Activated T-cell treated with anti-CD3 and anti-CD28 coated beads, Interleukin-2, amount 50 U/mL, for 72 hours (primary cell): Measurements from ENCODE around the gene DPPA4. TPM values are rescaled to one million over a fixed set of nuclear protein-coding genes. Genes with fewer than 3 reads are reported as not detected.

ENCODE experiments used
- ATAC-seq, 2 donors: fragments of 150-1000 bp; cut with Tn5 transposase; replicated peaks in 1 of 2; 2 replicates each; pipeline ENCODE4 v1.10.0; 2021; ENCODE audit warnings: moderate library complexity in 2 of 2, mild to moderate bottlenecking in 1 of 2
- DNase-seq, 2 donors: peaks; one replicate each; pipeline ENCODE4 v3.0.0; 2021 to 2022; ENCODE audit warnings: mixed read lengths in 1 of 2
- H3K27ac Mint-ChIP-seq: one replicate; pipeline ENCODE4 v1.8.0; 2022; ENCODE audit warnings: mild to moderate bottlenecking, moderate library complexity, mixed read lengths
- H3K27me3 Mint-ChIP-seq: one replicate; pipeline ENCODE4 v1.8.0; 2022; ENCODE audit warnings: low read depth, mixed read lengths
- H3K36me3 Mint-ChIP-seq, 2 donors: one replicate each; pipeline ENCODE4 v1.8.0; 2022; ENCODE audit warnings: mixed read lengths in 2 of 2, mild to moderate bottlenecking in 1 of 2; ENCODE audit not compliant: insufficient read depth in 2 of 2
- H3K4me1 Mint-ChIP-seq: one replicate; pipeline ENCODE4 v1.8.0; 2022; ENCODE audit warnings: low read depth, mixed read lengths
- H3K4me3 Mint-ChIP-seq, 2 donors: one replicate each; pipeline ENCODE4 v1.8.0; 2022; ENCODE audit warnings: mild to moderate bottlenecking in 2 of 2, mixed read lengths in 2 of 2, moderate library complexity in 2 of 2
- H3K9me3 Mint-ChIP-seq, 2 donors: one replicate each; pipeline ENCODE4 v1.8.0; 2022; ENCODE audit warnings: mixed read lengths in 2 of 2
- total RNA-seq, 2 donors: library from RNA; stranded (reverse); gene quantifications; one replicate each; pipeline ENCODE4 v1.2.3, GENCODE V29; 2022

Gene DPPA4
- total RNA-seq, 2 donors from 2014 or later: 0.37 to 0.86 TPM

DNA sequence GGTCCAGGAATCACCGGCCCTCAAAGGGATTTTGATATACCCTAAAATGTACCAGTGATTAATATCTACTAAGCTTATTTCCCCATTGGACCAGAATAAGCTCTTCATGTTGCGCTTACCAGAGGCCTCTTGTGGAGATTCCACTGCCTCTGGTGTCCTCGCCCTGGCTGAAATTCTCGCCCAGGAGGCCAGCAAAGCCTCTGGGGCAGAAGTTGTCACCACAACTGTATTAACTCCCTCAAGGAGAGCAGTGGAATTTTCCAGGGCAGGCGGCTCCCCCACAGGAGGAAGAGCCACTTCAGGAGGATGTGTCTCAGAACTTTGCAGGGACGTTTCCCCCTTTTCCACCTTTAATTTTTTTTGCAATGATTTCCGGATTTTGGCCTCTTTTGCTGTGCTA, 6.9 kb downstream of the DPPA4 start:
- H3K36me3 Mint-ChIP-seq: no peaks in the 10 kb centered on the region
- H3K4me3 Mint-ChIP-seq: no peak overlapping the region
- peaks cover 13% of the 10 kb centered on the region for H3K27me3 Mint-ChIP-seq
- DNase-seq (no peak), ATAC-seq (no peak)
- no peaks in the 10 kb centered on the region for H3K4me1 Mint-ChIP-seq
- H3K27ac Mint-ChIP-seq: no peak overlapping the region
- H3K9me3 Mint-ChIP-seq: no peaks in the 10 kb centered on the region

DNA sequence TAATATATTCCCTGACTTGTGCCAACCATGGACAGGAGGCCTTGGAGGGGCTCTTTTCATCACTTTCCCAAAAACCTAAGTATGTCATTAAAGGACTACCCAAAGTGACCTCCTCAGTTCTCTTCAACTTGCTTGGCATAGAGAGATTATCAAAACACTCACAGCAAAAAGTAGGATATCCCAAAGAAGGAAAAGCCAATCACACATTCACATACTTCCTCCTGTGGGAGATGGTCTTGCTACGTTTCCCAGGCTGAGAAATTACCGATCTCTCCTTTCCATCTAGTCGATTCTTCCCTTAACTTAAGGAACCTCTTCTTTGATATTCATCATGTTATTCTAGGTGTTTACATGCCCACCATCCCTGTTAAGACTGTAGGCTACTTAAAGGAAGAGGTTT, 9.1 kb downstream of the DPPA4 start:
- Mint-ChIP-seq H3K9me3 (no peaks in the 10 kb centered on the region), H3K4me3 (no peak overlapping the region), H3K27ac (no peak overlapping the region), H3K36me3 (no peaks in the 10 kb centered on the region), H3K4me1 (no peaks in the 10 kb centered on the region), H3K27me3 (no peaks in the 10 kb centered on the region)
- ATAC-seq: no peak
- no peak for DNase-seq

DNA sequence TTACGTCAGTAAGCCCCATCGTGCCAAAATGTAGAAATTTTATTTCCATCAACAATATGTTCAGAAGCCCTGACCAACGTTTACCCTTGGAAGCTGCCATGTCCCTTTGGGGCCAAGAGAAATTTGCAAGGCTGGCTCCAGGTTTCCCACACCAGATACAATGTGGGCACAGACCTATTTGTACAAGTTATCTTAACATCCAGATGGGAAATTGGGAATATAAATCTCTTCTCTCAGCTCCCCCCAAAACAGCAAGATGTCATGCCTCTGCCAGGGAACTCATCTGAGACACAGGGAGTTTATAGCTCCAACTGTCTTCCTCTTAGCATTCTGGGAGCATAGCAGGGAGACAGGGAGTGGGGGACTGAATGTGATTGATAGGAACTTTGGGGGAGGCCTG, 11.7 kb downstream of the DPPA4 start:
- no peak overlapping the region for H3K4me3 Mint-ChIP-seq
- H3K27ac Mint-ChIP-seq: no peak overlapping the region
- DNase-seq (no peak), ATAC-seq (no peak)
- no peaks in the 10 kb centered on the region for H3K36me3 Mint-ChIP-seq
- no peaks in the 10 kb centered on the region for H3K27me3 Mint-ChIP-seq
- H3K4me1 Mint-ChIP-seq: no peaks in the 10 kb centered on the region
- H3K9me3 Mint-ChIP-seq: no peaks in the 10 kb centered on the region

DNA sequence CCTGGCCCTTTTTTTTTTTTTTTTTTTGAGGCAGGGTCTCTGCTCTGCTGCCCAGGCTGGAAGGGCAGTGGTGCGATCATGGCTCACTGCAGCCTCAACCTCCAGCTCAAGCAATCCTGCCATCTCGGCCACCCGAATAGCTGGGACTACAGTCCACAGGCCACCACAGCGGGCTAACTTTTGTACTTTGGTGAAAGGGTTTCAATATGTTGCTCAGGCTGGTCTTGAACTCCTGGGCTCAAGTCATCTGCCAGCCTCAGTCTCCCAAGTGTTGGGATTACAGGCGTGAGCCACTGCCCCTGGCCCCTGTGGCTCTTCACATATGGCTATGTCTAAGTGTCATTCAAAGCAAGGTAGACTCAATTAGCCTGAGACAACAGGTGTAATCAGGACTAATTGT, 12.2 kb downstream of the DPPA4 start:
- H3K9me3 Mint-ChIP-seq: no peaks in the 10 kb centered on the region
- no peak overlapping the region for H3K4me3 Mint-ChIP-seq
- ATAC-seq (no peak), DNase-seq (no peak)
- H3K4me1 Mint-ChIP-seq: no peaks in the 10 kb centered on the region
- no peak overlapping the region for H3K27ac Mint-ChIP-seq
- no peaks in the 10 kb centered on the region for H3K27me3 Mint-ChIP-seq
- H3K36me3 Mint-ChIP-seq: no peaks in the 10 kb centered on the region

DNA sequence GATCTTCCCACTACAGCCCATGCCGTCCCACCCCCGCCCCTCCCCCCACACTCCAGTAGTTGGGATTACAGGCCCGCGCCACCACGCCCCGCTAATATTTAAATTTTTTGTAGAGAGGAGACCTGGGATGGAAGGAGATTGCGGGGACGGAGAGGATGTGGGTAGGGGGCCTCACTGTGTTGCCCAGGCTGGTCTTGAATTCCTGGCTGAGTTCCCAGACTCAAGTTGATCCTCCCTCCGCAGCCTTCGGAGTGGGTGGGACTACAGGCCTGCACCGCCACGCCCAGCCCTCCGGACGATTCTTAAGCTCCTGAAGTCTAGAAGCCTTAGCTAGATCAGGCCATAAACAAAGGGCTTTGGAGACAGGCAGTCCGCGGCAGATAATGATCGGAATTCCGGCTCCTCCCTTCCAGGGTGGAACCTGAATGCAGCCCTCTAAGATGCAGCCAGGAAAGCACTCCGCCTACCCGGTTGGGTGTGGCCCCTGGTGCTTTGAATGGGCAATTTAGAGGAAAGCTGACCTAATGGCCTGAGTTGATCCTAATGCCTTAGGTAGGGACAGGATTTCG, 21.1 kb downstream of the DPPA4 start, which contains the start of gene DPPA2:
DPPA2 (minus strand) TSS at position 356 of the 569 bp plus-strand sequence. CDS start 1,975 bp downstream, outside the sequence.
- H3K9me3 Mint-ChIP-seq: peaks cover 0 to under 1% of the 10 kb centered on the region in 2 donors
- H3K4me3 Mint-ChIP-seq: no peak within 1 kb of the TSS
- no peaks in the 10 kb centered on the region for H3K27me3 Mint-ChIP-seq
- H3K36me3 Mint-ChIP-seq: no peaks in the 10 kb centered on the region
- ATAC-seq (no peak), DNase-seq (no peak)
- H3K4me1 Mint-ChIP-seq: no peaks in the 10 kb centered on the region
- H3K27ac Mint-ChIP-seq: no peak within 1 kb of the TSS

DNA sequence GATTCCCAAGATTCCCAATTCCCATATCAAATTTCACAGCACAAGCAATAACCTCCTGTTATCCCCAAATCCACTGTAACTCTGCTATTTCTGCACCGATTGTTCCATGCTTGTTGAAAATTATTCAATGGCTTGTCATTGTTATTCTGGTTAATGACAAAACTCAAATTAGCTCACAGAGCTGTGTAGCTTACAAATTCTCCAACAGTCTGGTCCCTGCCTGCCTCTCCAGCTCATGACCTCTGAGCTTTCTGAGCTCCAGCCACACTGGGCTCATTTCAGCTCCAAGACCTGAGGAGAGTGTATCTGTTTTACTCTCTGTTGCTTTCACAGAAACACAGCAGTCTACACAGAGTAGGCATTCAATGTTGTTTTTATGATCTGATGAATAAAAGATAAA, 24.3 kb downstream of the DPPA4 start:
- no peaks in the 10 kb centered on the region for H3K36me3 Mint-ChIP-seq
- no peaks in the 10 kb centered on the region for H3K27me3 Mint-ChIP-seq
- H3K27ac Mint-ChIP-seq: no peak overlapping the region
- DNase-seq (no peak), ATAC-seq (no peak)
- no peak overlapping the region for H3K4me3 Mint-ChIP-seq
- no peaks in the 10 kb centered on the region for H3K4me1 Mint-ChIP-seq
- H3K9me3 Mint-ChIP-seq: peaks cover 0 to 2% of the 10 kb centered on the region in 2 donors

DNA sequence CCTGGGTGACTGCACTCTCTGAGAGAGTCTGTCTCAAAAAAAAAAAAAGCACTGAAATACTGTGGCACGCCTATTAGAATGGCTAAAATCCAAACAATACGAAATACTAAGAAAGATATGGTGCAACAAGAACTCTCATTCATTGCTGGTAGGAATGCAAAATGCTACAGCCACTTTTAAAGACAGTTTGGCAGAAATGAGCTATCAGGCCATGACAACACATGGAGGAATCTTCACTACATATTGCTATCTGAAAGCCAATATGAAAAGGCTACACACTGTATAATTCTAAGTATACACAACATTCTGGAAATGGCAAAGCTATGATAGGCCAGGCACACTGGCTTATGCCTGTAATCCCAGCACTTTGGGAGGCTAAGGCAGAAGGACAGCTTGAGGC, 39.9 kb downstream of the DPPA4 start:
- no peaks in the 10 kb centered on the region for H3K9me3 Mint-ChIP-seq
- H3K27me3 Mint-ChIP-seq: no peaks in the 10 kb centered on the region
- no peaks in the 10 kb centered on the region for H3K36me3 Mint-ChIP-seq
- ATAC-seq (no peak), DNase-seq (no peak)
- no peak overlapping the region for H3K4me3 Mint-ChIP-seq
- no peaks in the 10 kb centered on the region for H3K4me1 Mint-ChIP-seq
- no peak overlapping the region for H3K27ac Mint-ChIP-seq

DNA sequence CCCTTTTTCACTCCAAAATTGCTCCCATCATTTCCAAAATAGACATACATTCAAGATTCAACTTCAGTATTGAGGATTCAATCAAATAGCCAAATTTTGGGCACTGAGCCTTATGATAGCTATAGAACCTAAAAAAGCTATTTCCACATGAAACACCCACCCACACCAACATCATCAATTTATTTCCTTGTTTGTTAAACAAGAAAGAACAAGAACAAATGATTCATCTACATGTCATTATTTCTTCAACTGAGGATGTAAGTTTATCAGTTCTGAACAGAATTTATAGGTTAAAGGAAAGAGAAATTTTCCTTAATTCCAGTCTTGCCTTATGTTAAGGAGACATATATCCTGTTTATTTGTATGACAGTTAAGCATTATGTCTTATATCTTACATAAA, 53.3 kb downstream of the DPPA4 start:
- no peak for DNase-seq
- H3K4me1 Mint-ChIP-seq: no peaks in the 10 kb centered on the region
- H3K27me3 Mint-ChIP-seq: no peaks in the 10 kb centered on the region

DNA sequence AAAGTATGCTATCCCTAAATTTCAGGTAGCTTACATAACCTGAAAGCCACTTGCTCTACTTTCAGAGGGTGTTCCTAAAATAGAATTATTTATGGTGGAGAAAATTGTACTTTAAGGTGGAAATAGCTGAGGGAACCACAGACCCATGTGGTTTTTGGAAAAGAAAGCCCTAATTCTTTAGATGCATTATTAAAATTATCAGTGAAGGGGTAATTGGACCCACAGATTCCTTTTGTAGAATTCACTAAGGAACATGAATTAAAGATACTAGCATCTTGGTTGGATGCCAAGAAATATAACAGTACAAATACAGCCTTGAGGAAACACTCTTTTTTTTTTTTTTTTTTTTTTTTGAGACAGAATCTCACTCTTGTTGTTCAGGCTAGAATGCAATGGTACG, 58.8 kb downstream of the DPPA4 start:
- ATAC-seq: no peak
- Mint-ChIP-seq H3K9me3 (no peaks in the 10 kb centered on the region), H3K4me3 (no peak overlapping the region)

More for the DNA sequence above, 53.3 kb downstream of the DPPA4 start:
- Mint-ChIP-seq H3K4me3 (no peak overlapping the region), H3K36me3 (no peaks in the 10 kb centered on the region), H3K9me3 (no peaks in the 10 kb centered on the region), H3K27ac (no peak overlapping the region)
- no peak for ATAC-seq

DNA sequence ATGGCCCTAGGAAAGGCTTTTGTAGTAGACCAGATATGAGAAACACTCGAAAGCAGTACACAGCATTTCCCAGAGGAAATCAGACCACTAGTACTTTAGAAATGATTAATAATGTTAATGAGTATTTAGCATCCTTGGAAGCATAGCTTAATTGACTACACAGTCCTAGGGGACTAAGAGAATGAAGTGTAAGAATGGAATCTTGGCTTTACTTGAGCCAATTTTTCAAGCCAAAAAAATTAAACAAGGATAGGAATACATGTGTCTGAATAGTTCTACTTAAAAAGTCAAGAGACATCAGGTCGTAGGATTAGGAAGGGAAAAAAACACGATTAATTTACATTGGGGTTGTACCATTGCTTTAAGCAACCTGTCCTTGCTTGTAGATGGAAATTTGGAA, 59.2 kb downstream of the DPPA4 start:
- H3K4me3 Mint-ChIP-seq: no peak overlapping the region
- no peaks in the 10 kb centered on the region for H3K36me3 Mint-ChIP-seq
- no peaks in the 10 kb centered on the region for H3K9me3 Mint-ChIP-seq
- H3K4me1 Mint-ChIP-seq: no peaks in the 10 kb centered on the region
- ATAC-seq (no peak), DNase-seq (no peak)
- no peak overlapping the region for H3K27ac Mint-ChIP-seq
- H3K27me3 Mint-ChIP-seq: no peaks in the 10 kb centered on the region

More for the DNA sequence above, 58.8 kb downstream of the DPPA4 start:
- no peaks in the 10 kb centered on the region for H3K4me1 Mint-ChIP-seq
- no peaks in the 10 kb centered on the region for H3K36me3 Mint-ChIP-seq
- no peaks in the 10 kb centered on the region for H3K27me3 Mint-ChIP-seq
- DNase-seq: no peak
- H3K27ac Mint-ChIP-seq: no peak overlapping the region

Other genes starting within 250 kb of the DPPA4 start
- not detected for gene MORC1, start 219.4 kb downstream of the DPPA4 start, total RNA-seq
- not detected for gene C3orf85, start 200.8 kb downstream of the DPPA4 start, total RNA-seq
- not detected for gene DPPA2, start 21.0 kb downstream of the DPPA4 start, total RNA-seq